Hematopoietic multipotent progenitor cell (in vitro differentiated cells): ENCODE data around the gene GPR32. TPM values are rescaled to one million over a fixed set of nuclear protein-coding genes. Genes with fewer than 3 reads are reported as not detected.
A peak's percentile ranks its signal among the peaks of the same experiment; 100 is the strongest.
"Not testable (repeated sequence)": the region's sequence is repeated elsewhere in the genome, so short reads cannot be mapped to it uniquely, and the experiment has no call there.

ENCODE experiments used
- DNase-seq, 3 donors: peaks; one replicate each; pipeline ENCODE4 v3.0.0-alpha.2; 2011 to 2015; ENCODE audit warnings: low read depth in 2 of 3, low spot score in 2 of 3
- total RNA-seq: library from RNA; depleted of rRNA; stranded (reverse); fragments of >200 nt; gene quantifications from one replicate; pipeline ENCODE4 v1.2.3, GENCODE V29; 2012

GPR32 gene
- total RNA-seq, 1 donor = 0.27 TPM

- no peak for DNase-seq
These were observed 27.8 kb downstream of the GPR32 start for GRCh38 chr19:50797781-50798658.

DNA sequence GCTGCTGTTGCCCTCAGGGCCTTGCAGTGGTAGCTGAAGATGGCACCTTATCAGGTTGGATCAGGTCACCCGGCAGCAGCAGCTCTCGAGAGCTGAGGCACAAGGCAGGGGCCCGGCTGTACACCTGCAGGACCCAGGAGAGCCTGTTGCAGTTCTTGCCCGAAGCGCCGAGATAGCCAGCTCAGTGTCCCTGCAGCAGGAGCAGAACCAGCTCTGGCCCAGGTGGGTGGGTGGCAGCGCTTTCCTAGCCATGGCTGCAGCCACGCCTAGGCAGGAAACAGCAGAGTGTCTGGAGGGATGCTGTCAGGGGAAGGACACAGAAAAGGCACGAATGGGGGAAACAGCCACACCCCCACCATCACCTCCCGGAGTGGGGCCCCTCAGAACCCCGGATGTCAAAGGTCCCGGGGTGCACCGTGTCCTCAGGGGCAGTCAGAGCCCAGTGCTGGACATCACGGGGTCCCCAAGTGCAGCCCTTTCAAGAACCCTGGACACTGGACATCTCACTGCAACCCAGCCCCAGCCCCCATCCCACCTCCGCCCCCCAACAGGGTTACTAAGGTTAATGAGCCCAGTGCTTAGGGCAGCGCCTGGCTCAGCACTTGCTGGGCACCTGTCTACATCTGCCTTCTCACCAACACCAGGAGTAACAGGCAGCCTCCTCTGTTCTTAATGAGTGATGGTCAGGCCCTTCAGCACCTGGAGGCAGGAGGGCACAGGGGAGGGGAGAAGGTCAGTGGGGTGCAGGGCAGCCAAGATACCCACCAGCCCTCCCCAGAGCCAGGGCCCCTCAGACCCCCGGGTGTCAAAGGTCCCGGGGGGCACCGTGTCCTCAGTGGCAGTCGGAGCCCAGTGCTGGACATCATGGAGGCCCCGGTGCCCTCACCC lies 28.6 kb downstream of the GPR32 start:
- no peak for DNase-seq

DNA sequence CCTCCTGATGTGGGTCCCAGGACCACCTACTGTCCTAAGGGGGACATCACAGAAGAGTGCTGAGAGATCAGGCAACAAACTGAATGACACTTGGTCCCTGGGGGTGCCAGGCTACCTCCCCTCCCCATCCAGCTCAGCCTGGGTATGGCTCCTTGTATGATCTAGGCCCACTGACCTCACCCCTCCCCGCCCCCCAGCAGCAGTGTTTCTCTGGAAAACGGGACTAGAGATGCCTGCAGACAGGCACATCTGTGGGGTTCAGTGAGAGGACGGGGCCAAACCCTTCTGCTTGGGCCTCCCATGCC lies 29.2 kb downstream of the GPR32 start:
- no peak for DNase-seq

DNA sequence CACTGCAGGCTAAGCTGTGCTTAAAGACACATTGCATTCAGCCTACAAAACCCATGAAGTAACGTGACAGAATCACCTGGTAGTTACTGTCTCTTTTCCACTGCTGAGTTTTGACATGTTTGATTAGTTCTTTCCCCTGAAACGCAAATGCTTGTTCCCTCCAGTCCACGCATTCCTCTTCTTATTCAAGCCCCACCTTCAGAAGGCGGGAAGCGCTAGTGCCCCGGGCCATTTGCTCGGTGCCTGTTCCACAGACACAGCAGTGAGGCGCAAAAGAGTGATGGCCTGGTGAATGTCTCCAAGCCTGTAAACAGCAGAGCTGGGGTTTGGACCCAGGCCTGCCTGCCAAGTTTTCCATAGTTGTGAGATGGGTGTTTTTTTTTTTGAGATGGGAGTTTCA lies 30.8 kb downstream of the GPR32 start:
- no peak for DNase-seq

DNA sequence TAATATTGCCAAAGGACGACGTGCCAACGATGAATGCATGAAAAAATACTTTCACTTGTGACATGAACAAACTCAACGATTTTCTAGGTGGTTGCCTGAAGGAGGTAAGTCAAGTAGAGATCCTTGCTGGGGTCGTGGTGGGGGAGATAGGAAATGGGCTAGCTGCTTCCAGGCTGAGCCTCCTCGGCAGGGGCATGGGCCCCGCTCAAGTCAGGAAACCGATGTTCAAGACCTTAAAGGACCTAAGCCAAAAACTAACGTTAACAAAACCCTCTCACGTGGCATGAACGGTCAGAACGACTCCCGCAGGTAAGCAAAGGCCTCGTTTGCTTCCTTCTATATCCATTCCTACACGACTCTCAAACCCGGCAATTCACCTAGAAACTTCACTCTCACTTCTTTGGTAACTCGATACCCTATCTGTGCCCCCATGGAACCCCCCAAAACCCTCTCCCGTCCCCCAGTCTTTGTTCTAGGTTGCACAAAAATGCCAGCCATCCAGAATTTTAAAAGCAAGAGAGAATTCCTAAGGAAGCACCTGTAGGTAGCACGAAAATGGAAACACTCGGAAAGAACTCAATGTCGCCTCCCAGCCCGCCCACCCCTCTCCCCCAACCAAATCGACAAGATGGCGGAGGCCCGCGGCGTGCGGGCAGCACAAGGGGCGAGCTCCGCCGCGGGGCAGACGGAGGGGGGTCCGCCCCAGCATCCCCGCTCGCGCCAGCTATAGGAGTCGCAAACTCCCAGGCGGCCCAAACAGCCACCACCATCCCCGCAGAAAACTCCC lies 33.6 kb downstream of the GPR32 start:
- peak in 1 of 3 donors; percentile 52 for DNase-seq

GRCh38 chr19:50804420-50805272 lies 34.4 kb downstream of the GPR32 start:
- DNase-seq = peak; percentile 95 to 99 (median 99)

DNA sequence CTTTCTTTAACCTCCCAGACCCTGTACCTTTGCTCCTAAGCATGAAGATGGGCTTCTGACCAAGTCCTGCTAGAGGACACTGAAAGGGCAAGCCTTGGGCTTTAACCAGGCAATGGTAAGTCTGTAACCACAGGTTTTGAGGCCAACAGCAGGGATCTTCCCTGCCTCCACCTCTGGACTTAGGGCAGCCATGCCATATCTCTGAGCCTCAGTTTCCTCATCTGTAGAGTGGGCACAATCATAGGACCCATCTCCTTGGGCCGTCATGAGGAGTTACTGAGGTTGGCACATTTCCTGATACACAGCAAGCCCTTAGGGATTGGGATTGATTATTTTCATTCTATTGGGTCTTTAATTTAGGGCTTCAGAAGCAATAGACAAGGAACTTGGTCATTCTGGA lies 38.6 kb downstream of the GPR32 start:
- no peak for DNase-seq

DNA sequence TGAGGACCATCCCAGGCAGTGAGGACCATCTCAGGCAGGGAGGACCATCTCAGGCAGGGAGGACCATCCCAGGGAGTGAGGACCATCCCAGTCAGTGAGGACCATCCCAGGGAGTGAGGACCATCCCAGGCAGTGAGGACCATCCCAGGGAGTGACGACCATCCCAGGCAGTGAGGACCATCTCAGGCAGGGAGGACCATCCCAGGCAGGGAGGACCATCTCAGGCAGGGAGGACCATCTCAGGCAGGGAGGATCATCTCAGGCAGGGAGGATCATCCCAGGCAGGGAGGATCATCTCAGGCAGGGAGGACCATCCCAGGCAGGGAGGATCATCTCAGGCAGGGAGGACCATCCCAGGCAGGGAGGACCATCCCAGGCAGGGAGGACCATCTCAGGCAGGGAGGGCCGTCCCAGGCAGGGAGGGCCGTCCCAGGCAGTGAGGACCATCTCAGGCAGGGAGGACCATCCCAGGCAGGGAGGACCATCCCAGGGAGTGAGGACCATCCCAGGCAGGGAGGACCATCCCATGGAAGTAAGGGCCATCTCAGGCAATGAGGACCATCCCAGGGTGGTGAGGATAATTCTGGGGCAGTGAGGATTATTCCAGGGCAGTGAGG lies 41.5 kb downstream of the GPR32 start:
- DNase-seq = not testable (repeated sequence)

- DNase-seq = no peak
These were observed 42.2 kb downstream of the GPR32 start for GRCh38 chr19:50812474-50812873.

GRCh38 chr19:50814883-50815282 lies 44.6 kb downstream of the GPR32 start:
- DNase-seq = no peak

GRCh38 chr19:50815439-50815838 lies 45.2 kb downstream of the GPR32 start:
- DNase-seq = no peak

DNA sequence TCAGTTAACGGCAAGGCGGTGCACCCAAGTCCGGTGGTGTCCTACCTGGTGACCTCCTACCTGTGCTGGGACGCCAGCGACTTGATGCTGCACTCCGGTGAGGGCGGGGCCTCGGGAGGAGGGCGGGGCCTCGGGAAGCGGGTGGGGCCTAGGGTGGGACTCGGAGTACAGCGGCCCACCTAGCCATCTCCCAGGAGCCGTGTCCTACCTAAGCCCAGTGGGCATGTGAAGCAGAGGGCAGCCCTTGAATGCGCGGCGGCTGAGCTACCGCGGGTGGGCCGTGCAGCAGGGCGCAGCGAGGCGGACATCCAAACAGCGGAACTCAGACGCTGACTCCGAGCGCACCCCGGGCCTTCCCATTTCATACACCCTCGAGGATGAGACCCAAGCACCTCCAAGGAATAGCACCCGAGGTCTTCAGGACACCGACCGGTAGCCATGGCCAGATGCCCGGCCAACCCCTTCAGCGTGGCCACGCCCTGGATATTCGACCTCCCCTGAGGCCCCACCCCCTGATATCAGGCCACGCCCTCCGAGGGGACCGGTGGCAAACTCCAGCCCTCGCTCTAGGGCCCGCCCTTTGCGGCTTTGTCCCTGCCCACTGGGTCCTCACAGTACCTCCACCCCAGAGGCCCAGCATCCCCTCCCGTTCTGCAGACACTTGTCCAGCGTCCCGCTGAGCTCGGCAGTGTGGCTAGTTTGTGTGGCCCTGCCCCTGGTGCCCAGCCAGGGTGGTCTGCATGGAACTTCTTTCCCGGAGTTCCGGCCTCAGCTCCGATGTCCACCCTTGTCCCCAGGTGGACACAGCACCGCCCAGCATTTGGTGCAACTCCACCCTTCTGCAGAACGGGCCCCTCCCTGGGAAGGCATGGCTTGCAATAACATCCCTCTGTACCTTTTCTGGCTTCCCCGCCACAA lies 47.9 kb downstream of the GPR32 start:
- peak in 2 of 3 donors; percentile 23 to 34 for DNase-seq

- no peak for DNase-seq
These were observed 48.7 kb downstream of the GPR32 start for GRCh38 chr19:50818859-50819472.

GRCh38 chr19:50819636-50820035 lies 49.4 kb downstream of the GPR32 start:
- no peak for DNase-seq

DNA sequence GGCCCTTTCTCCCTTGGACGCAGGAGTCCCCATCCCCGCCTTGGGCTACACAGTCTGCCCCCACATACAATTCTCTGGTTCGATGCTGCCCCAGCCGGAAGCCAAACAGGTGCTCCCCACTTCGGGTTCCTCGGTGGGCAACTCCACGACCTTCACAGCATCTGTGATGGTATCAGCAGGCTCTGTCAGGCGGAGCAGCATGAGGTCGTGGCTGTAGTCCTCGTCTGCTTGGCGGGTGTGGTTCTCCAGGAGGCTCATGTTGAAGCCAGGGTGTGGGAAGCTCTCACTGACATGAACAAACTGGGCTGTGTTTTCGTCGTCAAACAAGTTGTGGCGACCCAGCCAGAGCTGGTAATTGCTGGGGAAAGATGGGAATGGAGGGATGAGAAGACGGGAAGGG lies 49.8 kb downstream of the GPR32 start:
- DNase-seq = no peak

DNA sequence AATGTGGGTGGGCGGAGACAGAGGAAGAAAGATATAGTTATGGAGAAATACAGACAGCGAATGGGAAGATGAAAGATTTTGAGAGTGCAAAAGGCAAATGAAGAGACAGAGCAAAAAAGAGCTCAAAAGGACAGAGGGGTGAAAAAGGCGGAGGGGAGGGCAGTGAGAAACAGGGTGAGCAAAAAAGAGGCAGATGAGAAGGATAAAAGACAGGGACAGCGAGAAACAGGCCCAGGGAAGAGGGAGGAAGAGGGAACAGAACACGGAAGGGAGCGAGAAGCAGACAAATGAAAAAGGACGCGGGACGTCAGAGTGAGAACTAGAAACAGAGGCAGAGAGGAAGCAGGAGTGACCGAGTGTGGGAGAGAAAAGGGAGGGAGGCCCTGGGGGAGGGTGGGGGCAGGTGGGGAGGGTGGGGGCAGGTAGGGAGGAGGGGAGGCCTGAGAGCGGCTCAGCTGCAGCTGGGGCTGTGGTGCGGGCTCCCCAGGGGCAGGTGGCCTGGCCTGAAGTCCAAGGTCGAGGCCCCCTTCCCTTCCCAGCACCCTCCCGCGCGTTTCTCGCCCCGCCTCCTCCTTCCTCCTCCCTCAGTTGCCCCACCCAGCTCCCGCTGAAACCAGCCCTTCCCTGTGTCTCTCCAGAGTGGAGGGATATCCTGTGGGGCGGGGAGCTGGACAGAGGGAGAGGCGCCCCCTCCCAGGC lies 50.4 kb downstream of the GPR32 start:
- DNase-seq = no peak

DNA sequence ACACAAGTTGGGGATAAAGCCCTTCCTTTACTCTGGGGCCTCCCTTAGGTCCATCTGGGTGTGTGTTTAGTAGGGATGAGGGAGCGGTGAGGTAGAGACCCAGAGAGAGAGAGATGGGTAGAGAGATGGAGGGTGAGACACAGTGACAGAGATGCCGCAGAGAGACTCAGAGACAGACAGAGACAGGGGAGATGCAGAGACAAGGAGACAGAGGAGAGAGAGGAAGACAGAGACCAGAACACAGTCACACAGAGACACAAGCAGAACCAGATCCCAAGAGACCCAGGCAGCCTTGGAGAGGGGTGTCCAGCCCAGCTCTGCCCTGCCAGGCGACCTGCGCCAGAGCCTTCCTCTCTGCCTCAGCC lies 51.0 kb downstream of the GPR32 start:
- no peak for DNase-seq
